Brain pericyte (primary cell): ENCODE data around the gene ULK4.
"Not testable (repeated sequence)": the region's sequence is repeated elsewhere in the genome, so short reads cannot be mapped to it uniquely, and the experiment has no call there.

Experiments used
- DNase-seq: peaks from one replicate; pipeline ENCODE4 v3.0.0-alpha.2; 2012; ENCODE audit warnings: low read depth, low spot score

ULK4 gene

DNA sequence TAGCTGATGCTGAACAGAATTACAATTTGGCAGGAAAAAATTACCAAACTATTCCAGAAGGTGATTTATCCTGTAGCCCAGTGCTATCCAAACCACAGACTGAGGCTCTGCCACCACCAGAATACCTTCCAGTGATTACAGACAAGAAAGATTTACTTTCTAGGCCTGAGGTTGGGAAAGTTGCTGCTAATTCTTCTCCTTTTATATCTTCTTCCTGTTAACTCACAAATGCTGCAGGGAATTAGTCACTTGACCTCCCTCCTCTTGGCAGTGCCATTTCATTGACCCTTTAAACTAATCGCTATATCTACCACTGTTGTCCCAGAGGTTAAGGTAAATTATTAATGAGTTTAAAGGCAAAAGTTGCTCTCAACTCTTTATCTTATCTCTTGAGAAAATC lies 644.2 kb downstream of the ULK4 start:
- no peak for DNase-seq

DNA sequence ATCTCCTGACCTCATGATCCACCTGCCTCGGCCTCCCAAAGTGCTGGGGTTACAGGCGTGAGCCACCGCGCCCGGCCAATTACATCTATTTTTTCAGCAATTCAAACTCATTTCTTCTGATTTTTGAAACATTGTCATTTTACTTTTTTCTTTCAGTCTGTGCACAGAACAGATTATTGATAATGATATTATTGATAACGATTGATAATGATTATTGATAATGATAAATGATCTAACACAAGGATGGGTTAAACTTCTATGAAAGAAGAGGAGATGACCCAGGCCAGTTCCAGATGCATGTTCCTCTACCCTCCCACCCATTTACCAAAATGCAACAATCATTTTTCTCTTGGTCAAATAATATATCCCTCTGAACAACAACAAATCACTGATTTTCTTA lies 644.6 kb downstream of the ULK4 start:
- no peak for DNase-seq

DNA sequence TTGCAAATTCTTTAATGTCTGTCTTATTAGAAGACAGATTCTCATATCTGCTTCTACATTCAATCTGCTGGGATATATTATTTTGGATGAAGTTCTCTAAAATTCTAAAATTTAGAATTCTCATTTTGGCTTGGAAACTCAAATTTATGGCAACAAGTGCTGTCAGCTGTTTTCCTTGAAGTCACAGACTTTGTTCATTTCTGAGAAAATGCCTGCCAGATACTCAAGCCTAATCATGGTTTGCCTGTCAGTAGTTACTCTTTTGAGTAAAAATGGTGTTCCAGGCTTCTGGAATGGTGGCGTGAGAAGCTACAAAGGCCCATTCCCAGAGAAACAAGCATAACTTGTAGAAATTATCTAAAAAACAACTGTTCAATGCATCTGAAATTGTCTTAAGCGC lies 646.8 kb downstream of the ULK4 start:
- no peak for DNase-seq

DNA sequence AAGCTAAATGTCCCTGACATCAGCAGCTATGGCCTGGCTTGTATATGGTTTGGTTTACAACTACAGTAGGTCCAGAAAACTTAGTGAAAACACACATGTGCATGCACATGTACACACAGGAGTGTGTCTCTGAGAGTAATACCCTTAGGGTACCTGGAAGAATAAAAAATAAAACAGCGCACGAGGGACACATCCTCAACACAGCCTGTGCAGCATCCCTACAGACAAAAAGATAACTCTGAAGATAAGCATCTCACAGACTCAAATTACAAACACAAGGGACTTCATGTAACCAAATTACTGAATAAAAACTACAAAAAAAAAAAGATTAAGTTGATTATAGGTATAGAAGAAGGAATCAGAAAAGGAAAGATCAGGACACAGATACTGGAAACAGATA lies 653.8 kb downstream of the ULK4 start:
- DNase-seq = no peak

DNA sequence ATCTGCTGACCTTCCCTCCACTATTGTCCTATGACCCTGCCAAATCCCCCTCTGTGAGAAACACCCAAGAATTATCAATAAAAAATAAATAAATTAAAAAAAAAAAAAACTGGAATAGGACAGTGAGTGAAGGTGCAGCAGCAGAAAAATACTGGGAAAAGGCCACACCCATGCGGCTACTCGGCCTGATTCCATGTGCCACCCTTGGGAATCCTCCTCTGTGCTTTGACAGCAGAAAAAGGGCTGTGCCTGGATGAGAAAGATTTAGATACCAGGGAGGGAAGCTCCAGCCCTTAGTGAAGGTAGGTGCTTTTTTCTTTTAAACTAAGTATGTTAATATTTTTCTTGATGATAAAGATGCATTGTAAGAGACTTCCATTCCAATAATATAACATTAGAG lies 654.8 kb downstream of the ULK4 start:
- DNase-seq = no peak

DNA sequence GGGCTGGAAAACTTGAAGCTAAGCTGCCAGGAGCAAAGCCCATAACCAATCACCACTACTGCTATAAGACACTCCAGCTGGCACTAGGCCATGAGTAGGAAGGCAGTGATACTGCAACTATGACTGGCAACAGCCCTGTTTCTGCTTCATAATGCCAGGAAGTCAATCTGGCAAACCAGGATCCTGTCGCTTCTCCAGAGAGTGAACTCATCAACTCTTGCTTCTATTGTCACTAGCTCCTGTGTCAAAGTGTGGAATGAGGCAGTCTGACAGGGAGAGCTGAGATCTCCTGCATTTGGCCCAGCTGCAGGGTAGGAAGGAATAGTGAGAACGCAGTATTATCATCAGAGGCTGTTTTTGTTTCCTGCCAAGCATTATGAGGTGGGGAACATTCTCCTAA lies 657.3 kb downstream of the ULK4 start:
- DNase-seq = no peak

DNA sequence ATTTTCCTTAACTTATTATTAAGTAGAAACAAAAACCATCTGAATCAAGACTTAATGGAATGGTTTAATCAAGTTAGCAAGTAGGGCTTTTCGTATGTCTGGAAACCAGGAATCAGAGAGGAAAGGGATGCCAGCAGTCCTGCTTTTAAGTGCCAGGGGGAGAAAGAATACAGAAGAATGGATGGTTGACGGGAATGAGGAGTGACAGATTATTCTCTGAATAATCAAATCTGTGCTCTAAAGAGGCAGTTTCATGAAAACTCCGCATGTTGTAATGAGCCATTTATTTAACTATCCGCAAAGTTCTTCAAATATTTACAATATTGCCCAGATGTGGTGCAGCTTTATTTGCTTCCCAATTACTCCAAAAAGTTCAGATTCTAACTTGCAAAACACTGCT lies 659.6 kb downstream of the ULK4 start:
- no peak for DNase-seq

DNA sequence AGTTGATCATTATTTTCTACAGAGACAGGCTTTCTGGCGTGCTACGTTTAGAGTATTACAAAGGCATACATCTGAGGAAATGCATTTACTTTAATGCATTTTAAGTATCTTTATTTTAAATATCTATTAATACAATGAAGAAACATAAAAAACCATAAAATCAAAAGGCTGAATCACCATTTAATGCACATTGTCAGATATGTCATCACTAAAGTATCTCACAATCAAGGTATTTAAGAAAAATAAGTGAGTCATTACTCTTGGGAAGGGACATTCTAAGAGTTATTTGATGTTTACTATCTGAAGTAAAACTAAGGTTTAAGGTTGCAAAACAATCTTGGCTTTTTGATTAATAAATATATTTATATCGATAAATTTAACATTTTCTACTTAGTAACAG lies 660.4 kb downstream of the ULK4 start:
- no peak for DNase-seq

DNA sequence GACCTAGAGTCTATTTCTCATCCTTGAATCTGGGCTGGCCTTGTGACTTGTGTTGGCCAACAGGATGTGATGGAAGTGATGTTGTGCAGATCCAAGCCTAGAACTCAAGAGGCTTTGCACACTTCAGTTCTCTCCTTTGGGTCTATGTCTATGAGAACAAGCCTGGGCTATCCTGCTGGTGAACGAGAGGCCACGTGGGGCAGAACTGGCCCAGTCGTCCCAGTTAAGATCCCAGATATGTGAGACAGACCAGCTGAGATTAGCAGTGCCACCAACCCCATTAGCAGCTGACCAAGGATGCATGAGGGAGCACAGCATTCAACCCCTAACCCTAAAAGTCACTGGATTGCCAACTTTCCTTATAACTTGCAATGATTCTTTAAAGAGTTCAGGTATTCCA lies 662.9 kb downstream of the ULK4 start:
- DNase-seq = no peak

DNA sequence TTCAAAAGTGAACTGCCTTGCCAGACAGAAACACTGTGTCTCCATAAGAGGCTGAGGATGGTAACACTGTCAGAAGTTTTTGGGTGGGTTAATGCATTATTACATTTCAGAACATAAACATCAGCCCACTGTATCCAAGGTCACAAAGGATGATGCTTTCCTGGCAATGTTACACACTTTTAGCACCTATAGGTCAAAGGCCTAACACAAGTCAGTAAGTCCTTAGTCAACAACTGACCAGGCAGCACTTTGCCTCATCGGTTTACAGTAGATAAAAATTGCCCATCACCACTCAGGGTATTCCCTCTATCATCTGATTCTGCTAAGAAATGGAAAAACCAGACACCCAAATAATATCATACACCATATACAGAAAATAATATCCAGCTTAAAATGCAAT lies 664.2 kb downstream of the ULK4 start:
- no peak for DNase-seq

DNA sequence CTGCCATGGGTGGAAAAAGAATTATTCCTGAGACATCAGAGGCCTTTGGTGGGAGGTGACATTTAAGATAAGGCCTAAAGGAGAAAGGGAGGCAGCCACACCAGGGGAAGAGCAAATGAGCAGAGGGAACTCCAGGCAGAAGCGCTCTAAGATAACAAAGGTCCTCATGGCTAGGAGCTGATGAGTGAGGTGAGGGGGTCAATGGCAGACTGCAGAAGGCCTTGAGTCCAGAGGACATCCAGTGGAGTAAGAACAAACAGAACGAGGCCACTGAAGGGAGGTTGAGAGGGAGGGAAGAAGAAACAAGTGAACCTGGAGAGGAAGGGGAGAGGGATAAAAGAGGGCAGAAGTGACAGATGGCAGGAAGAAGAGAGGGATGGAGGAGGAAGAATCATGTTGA lies 665.3 kb downstream of the ULK4 start:
- DNase-seq = no peak

DNA sequence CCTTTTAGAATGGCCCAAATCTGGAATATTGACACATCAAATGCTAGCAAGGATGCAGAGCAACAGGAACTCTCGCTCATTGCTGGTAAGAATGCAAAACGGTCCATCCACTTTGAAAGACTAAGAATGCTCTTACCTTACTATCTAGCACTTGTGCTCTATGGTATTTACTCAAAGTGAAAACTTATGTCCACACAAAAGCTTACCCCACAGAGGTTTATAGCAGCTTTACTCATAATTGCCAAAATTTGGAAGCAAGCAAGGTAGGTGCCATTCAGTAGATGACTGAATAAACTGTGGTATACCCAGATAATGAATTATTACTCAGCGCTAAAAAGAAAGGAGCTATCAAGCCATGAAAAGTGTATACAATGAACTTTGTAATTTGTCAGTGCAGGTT lies 666.2 kb downstream of the ULK4 start:
- DNase-seq = no peak

DNA sequence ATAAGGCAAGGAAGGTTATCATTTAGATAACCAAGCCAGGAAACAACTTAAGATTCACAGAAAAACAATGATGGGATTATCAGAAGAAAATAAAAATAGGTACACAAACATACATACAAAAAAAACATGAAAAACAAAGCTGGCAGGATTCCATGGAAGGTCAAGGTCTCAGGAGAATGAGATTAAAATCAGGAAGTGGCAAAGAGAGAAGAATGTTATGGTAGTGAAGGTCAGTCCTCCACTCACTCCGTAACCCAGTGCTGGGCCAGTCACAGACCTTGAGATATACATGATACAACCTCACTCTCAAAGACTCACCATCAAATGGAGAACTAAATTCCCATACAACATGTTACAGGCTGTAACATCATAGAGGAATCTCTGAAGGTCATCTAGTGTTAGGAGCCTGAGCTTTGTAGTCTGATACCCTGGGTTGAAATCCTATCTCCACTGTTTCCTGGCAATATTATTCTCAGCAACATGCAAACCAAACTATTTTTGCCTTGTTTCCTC lies 668.7 kb downstream of the ULK4 start:
- no peak for DNase-seq

DNA sequence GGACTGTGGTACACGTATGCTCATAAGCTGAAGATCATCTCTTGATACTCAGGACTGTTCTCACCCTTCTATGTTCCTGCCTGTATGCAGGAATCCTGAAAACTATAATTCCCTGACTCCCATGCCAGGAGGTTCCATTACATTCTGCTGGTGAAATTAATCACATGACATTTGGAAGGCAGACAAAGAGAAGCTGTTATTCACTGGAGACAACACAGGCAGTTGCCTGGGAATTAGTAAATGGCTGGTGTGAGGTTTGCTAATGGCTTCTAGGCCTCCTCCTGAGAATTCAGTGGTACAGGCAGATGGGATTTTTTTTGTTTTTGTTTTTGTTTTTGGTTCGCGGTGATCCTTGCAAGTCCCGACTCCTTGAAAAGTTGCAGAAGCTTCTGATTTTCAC lies 671.2 kb downstream of the ULK4 start:
- no peak for DNase-seq

DNA sequence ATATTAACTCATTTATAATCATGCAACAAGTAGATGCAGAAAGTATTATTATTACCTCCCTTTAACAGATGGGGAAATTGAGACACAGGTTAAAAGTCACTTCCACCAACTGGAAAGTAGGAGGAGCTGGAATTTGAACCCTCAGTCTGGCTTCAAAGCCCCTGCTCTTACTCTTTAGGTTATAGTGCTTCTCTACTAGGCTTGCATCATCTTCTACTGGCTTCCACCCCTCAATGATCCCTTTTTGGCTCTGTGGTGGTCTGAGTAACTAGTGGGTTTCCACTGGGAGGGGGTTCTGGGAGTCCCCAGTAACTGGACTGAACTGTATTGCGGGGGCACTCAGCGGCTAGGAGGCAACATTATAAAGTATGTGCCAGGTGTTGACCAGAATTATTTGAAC lies 671.6 kb downstream of the ULK4 start:
- no peak for DNase-seq

DNA sequence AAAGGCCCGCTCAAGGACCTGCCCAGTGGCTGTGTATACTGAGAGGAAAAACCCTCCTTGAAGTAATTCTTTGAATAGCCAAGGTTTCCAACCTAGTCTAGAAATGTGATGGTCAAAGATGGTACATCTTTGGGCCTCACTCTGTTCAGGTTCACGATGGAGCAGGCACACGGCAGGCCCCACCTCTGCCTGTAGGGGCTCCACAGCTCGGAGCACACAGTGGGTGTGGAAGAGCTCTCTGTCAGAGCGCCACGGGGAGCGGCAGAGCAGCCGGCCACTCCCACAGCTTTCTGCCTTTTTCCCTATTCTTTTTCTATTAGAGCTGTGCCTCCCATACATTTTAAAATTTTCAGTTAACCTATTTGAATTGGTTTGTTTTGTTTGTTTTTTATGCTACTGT lies 673.1 kb downstream of the ULK4 start:
- DNase-seq = no peak

DNA sequence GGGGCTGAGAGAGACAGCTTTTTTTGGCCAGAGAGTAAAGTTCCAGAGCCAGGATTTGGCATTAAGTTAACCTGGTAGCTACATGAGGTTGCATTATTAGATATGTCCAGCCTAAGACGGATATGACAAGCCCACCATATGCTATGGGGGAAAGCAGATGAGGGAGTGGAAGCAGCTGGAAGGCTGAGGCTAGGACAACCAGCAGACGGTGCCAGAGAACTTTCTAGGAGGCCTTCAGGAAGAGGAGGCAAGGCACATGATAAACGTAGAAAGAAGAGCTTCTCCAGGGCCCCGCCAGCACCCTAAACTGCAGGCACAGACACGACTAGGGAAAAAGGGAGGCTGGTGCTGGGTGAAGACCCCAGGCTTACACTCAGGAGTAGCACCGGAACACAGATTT lies 675.6 kb downstream of the ULK4 start:
- no peak for DNase-seq

DNA sequence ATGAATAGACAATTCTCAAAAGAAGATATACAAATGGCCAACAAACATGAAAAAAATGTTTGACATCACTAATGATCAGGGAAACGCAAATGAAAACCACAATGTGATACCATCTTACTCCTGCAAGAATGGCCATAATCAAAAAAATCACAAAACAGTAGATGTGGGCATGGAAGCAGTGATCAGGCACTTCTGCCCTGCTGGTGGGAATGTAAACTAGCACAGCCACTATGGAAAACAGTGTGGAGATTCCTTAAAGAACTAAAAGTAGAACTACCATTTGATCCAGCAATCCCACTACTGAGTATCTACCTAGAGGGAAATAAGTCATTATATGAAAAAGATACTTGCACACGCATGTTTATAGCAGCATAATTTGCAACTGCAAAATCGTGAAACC lies 677.0 kb downstream of the ULK4 start:
- not testable (repeated sequence) for DNase-seq

DNA sequence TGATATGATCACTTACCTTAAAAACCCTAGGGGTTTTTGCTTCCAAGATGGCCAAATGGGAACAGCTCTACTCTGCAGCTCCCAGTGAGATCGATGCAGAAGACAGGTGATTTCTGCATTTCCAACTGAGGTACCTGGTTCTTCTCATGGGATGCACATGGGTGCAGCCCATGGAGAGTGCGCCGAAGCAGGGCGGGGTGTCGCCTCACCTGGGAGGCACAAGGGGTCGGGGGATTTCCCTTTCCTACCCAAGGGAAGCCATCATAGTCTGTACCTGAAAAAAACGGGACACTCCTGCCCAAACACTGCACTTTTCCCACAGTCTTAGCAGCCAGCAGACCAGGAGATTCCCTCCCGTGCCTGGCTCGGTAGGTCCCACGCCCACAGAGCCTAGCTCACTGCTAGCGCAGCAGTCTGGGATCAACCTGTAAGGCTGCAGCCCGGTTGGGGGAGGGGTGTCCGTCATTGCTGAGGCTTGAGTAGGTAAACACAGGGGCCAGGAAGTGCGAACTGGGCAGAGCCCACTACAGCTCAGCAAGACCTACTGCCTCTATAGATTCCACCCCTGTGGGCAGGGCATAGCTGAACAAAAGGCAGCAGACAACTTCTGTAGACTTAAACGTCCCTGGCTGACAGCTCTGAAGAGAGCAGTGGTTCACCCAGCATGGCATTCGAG lies 684.0 kb downstream of the ULK4 start:
- no peak for DNase-seq

DNA sequence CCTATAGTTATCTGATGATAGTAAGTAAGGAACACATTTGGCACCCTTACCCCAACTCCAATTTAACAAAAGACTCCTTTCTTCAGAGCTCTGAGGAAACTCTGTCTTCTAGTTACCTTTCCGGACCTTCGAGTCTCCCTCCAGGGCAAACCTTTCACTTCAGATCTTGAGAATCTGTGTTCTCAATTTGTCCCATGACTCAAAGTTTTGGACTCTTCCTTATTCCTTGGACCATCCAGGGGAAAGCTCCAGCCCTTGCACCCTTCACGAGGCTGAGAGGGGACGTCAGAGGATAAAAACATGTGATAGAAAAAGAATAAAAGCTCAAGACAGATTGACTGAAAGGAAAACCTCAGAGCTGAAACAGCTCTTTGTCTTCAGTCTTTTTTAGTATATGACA lies 685.7 kb downstream of the ULK4 start:
- no peak for DNase-seq

DNA sequence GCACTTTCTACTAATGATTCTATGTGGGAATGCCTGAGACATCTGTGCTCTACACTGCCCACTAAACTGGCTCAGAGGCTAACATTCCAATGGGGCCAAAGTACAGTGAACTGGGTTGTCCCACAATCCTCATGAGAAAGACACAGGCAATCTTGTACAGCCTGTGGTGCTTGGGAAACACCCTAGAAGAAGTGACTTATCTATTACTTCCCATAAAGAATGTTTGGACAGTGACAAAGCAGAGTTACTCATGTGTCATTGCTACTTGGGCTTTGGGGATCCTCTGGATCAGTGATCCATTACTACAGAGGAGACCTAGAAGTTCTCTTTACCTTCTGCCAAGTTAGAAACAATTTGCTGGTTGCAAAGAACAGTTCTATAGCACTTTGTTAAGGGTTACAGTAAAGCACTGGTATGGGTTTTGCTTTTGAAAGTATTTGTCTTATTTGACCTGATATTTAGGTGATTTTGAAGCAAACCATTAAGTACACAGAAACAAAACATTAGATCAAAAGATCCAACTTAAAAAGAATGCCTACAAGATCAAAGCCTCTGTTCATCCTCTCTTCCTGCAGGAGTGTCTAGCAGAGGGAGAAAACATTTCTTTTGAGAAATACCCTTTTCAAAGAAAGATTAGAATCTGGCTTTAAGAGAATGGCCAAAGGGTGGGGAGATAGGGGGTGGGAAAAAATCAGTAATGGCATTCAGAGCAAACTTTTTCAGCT lies 686.8 kb downstream of the ULK4 start:
- no peak for DNase-seq

DNA sequence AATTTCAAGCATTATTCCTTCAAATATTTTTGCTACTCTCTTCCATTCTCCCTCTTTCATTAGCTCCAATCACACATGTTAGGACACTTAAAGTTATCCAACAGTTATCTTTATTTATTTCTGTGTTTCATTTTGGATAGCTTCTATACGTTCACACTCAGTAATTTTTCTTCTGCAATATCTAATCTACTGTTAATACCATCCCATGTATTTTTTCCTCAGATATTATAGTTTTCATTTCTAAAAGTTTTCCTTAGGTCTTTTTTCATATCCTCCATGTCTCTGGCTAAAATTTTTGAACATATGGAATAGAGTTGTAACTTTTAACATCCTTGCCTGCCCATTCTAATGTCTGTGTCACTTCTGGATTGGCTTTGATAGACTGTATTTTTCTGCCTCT lies 689.2 kb downstream of the ULK4 start:
- no peak for DNase-seq

DNA sequence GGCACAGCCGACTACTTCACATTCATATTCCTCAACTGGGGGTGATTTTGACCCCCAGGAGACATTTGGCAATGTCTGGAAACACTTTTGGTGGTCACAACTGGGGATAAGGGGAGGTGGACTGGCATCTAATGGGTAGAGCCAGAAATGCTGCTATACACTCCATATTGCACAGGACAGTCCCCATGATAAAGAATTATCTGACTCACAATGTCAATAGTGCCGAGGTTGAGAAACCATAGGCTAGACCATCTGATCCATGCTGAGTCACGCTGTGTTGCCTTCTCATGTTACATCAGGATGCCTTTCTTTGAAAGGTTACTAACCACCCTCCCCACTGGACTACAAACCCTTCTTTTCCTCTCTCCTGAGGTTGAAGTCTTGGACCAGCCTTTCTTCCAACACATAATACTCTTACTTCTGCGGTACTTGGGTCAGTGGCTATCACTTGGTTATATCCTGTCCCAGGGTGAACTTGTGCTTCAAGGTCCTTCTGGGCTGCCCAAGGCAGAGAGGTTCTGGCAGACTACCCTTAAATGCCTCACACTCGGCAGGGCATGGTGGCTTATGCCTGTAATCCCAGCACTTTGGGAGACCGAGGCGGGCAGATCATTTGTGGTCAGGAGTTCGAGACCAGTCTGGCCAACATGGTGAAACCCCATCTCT lies 693.8 kb downstream of the ULK4 start:
- peak; percentile 87 for DNase-seq
